ENCODE measurements around the gene PGLYRP1.

Gene PGLYRP1

GRCh38 chr19:46033401-46033800, 10.5 kb upstream of the PGLYRP1 start:
- in situ Hi-C loops (cut with MboI; ENCODE audit: low sequenced_read_pairs), result no loop called here

GRCh38 chr19:46032597-46033025, 9.8 kb upstream of the PGLYRP1 start:
- in situ Hi-C loops (cut with MboI; ENCODE audit: low sequenced_read_pairs), result no loop called here

- in situ Hi-C loops (cut with MboI; ENCODE audit: low sequenced_read_pairs), result no loop called here
Observed at GRCh38 chr19:46031781-46032596, 9.1 kb upstream of the PGLYRP1 start.

GRCh38 chr19:46030812-46031550, 8.1 kb upstream of the PGLYRP1 start:
- in situ Hi-C loops (cut with MboI; ENCODE audit: low sequenced_read_pairs), result no loop called here

GRCh38 chr19:46025835-46026234, 3.0 kb upstream of the PGLYRP1 start:
- in situ Hi-C loops (cut with MboI; ENCODE audit: low sequenced_read_pairs), result no loop called here

GRCh38 chr19:46023311-46023779, 492 bp upstream of the PGLYRP1 start:
- in situ Hi-C loops (cut with MboI; ENCODE audit: low sequenced_read_pairs), result no loop called here

- in situ Hi-C loops (cut with MboI; ENCODE audit: low sequenced_read_pairs), result no loop called here
Observed at GRCh38 chr19:46022061-46022430, 807 bp downstream of the PGLYRP1 start.

GRCh38 chr19:46021531-46022041, 1.3 kb downstream of the PGLYRP1 start:
- in situ Hi-C loops (cut with MboI; ENCODE audit: low sequenced_read_pairs), result no loop called here

- in situ Hi-C loops (cut with MboI; ENCODE audit: low sequenced_read_pairs), result no loop called here
Observed at GRCh38 chr19:46020819-46021125, 2.1 kb downstream of the PGLYRP1 start.

- in situ Hi-C loops (cut with MboI; ENCODE audit: low sequenced_read_pairs), result no loop called here
Observed at GRCh38 chr19:46019270-46019669, 3.6 kb downstream of the PGLYRP1 start.

- in situ Hi-C loops (cut with MboI; ENCODE audit: low sequenced_read_pairs), result no loop called here
Observed at GRCh38 chr19:46018729-46019251, 4.1 kb downstream of the PGLYRP1 start.

- in situ Hi-C loops (cut with MboI; ENCODE audit: low sequenced_read_pairs), result no loop called here
Observed at GRCh38 chr19:46017874-46018675, 4.8 kb downstream of the PGLYRP1 start.

GRCh38 chr19:46017095-46017429, 5.8 kb downstream of the PGLYRP1 start:
- in situ Hi-C loops (cut with MboI; ENCODE audit: low sequenced_read_pairs), result no loop called here

GRCh38 chr19:46016426-46017094, 6.3 kb downstream of the PGLYRP1 start:
- in situ Hi-C loops (cut with MboI; ENCODE audit: low sequenced_read_pairs), result no loop called here

- in situ Hi-C loops (cut with MboI; ENCODE audit: low sequenced_read_pairs), result no loop called here
Observed at GRCh38 chr19:46015687-46016425, 7.0 kb downstream of the PGLYRP1 start.

GRCh38 chr19:46014941-46015686, 7.7 kb downstream of the PGLYRP1 start:
- in situ Hi-C loops (cut with MboI; ENCODE audit: low sequenced_read_pairs), result no loop called here

- in situ Hi-C loops (cut with MboI; ENCODE audit: low sequenced_read_pairs), result no loop called here
Observed at GRCh38 chr19:46014534-46014933, 8.3 kb downstream of the PGLYRP1 start.

- in situ Hi-C loops (cut with MboI; ENCODE audit: low sequenced_read_pairs), result no loop called here
Observed at GRCh38 chr19:46009530-46010510, 13.0 kb downstream of the PGLYRP1 start.

All from HL-60/S4 (cell line).